ENCODE data around the gene MKRN2. TPM values are rescaled to one million over a fixed set of nuclear protein-coding genes. Genes with fewer than 3 reads are reported as not detected.

Gene MKRN2
- total and polyA plus RNA-seq, 2 of the 13 experiments (the other 11 are each of a cell fraction or from before 2014, with no cell fraction given), result 25.5 to 34.3 TPM

DNA sequence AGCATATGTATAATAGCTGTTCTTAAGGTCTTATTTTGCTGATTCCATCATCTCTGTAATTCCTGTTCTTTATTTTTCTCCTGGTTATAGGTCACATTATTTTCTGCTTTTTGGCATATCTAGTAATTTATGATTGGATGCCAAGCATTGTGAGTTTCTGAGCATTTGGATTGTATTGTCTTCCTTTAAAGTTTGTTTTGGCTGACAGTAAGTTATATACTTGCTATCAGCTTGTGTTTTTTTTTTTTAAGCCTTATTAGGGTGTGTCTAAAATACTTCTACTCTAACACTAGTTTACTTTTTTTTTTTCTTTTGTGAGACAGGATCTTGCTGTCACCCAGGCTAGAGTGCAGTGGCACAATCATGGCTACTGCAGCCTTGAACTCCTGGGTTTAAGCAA, 10.1 kb downstream of the MKRN2 start:
- no peak for TF ChIP-seq MAFF (IDR thresholded peaks at IDR 0.05; ENCODE audit: low read depth, low read length)
- TF ChIP-seq ZEB1 (IDR thresholded peaks at IDR 0.05; ENCODE audit: insufficient replicate concordance, low read depth), result no peak
- no peak for TF ChIP-seq PCBP1 (IDR thresholded peaks at IDR 0.05; ENCODE audit: borderline replicate concordance, low read depth, low read length)
- Histone ChIP-seq H3K9me3 (ENCODE audit: low read length) (no peaks in the 10 kb centered on the region), H3K9ac (ENCODE audit: insufficient read depth, low read depth, low read length) (no peak overlapping the region), H3K27ac (ENCODE audit: extremely low read length, insufficient read depth, low read length) (no peak overlapping the region), H3K4me1 (ENCODE audit: insufficient read depth, low read length) (peaks cover 25% of the 10 kb centered on the region), H2AFZ (ENCODE audit: low read length) (no peak overlapping the region), H3K36me3 (replicated peaks in 1 of 2; ENCODE audit: control insufficient read depth in 1 of 2, insufficient read depth in 2 of 2, low read length in 2 of 2) (peaks cover 18 to 40% of the 10 kb centered on the region in 2 experiments; a peak in 4 of 5 replicates), H3K27me3 (ENCODE audit: control insufficient read depth in 1 of 2, insufficient read depth in 2 of 2, low read length in 2 of 2) (no peaks in the 10 kb centered on the region), H4K20me1 (ENCODE audit: insufficient read depth, low read length) (peaks cover 39% of the 10 kb centered on the region), H3K4me2 (ENCODE audit: low read depth, low read length) (no peak overlapping the region), H3K79me2 (ENCODE audit: insufficient read depth, low read length) (peaks cover 66% of the 10 kb centered on the region), H3K4me3 (replicated peaks in 1 of 3; ENCODE audit: insufficient read depth in 1 of 3, low read depth in 2 of 3, low read length in 3 of 3) (no peak overlapping the region)
- no peak for ATAC-seq
- in situ Hi-C loops (cut with HindIII; ENCODE audit: extremely low pct_ligation_motif_present, low pct_unique_long_range_greater_than_20kb), result no loop called here
- BruUV-seq (replicated peaks), result no TSS peak
- CTCF ChIA-PET (ENCODE audit: low intra/inter-chr PET ratio, low total read pairs), result no interaction called here
- no peak for DNase-seq (ENCODE audit: low spot score)
- intact Hi-C loops (cut with micrococcal nuclease; ENCODE audit: unreplicated experiment), result no loop called here
- FAIRE-seq, result no peak
- POLR2A ChIA-PET, result no interaction called here

DNA sequence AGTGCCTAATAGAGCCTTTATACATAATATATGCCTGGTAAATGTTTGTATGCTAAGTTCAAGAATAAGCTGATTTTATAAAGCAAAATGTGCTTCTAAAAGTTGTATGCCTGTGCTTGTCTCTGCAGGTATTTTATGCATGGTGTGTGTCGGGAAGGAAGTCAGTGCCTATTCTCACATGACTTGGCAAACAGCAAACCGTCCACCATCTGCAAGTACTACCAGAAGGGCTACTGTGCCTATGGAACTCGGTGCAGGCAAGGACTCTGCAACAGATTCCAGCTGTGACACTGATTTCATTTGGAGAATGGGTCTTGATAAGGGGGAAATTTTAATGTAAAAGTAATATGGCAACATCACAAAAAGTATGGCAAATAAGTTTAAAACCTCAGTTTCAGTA, 11.9 kb downstream of the MKRN2 start:
- Histone ChIP-seq H3K36me3 (replicated peaks in 1 of 2; ENCODE audit: control insufficient read depth in 1 of 2, insufficient read depth in 2 of 2, low read length in 2 of 2) (peaks cover 27 to 54% of the 10 kb centered on the region in 2 experiments), H3K9ac (ENCODE audit: insufficient read depth, low read depth, low read length) (no peak overlapping the region), H3K27ac (ENCODE audit: extremely low read length, insufficient read depth, low read length) (no peak overlapping the region), H2AFZ (ENCODE audit: low read length) (no peak overlapping the region), H3K4me2 (ENCODE audit: low read depth, low read length) (no peak overlapping the region), H4K20me1 (ENCODE audit: insufficient read depth, low read length) (peaks cover 28% of the 10 kb centered on the region), H3K79me2 (ENCODE audit: insufficient read depth, low read length) (peaks cover 51% of the 10 kb centered on the region), H3K9me3 (ENCODE audit: low read length) (no peaks in the 10 kb centered on the region), H3K4me1 (ENCODE audit: insufficient read depth, low read length) (peaks cover 9% of the 10 kb centered on the region), H3K4me3 (replicated peaks in 1 of 3; ENCODE audit: insufficient read depth in 1 of 3, low read depth in 2 of 3, low read length in 3 of 3) (no peak overlapping the region), H3K27me3 (ENCODE audit: control insufficient read depth in 1 of 2, insufficient read depth in 2 of 2, low read length in 2 of 2) (no peaks in the 10 kb centered on the region)
- in situ Hi-C loops (cut with HindIII; ENCODE audit: extremely low pct_ligation_motif_present, low pct_unique_long_range_greater_than_20kb), result no loop called here
- POLR2A ChIA-PET, result no interaction called here
- no peak for ATAC-seq
- 94% methylated on average over 3 of the region's 3 CpGs for WGBS (ENCODE audit: low lambda C conversion rate)
- CTCF ChIA-PET (ENCODE audit: low intra/inter-chr PET ratio, low total read pairs), result no interaction called here
- no peak for DNase-seq (ENCODE audit: low spot score)
- no TSS peak for BruUV-seq (replicated peaks)
- no peak for FAIRE-seq
- intact Hi-C loops (cut with micrococcal nuclease; ENCODE audit: unreplicated experiment), result no loop called here
- TF ChIP-seq JUNB (CRISPR knock-in tag; IDR thresholded peaks at IDR 0.05; ENCODE audit: borderline replicate concordance) (no peak), SPEN (CRISPR knock-in tag; IDR thresholded peaks at IDR 0.05; ENCODE audit: low read depth) (no peak), ZBTB14 (CRISPR knock-in tag; IDR thresholded peaks at IDR 0.05) (no peak), DR1 (CRISPR knock-in tag; IDR thresholded peaks at IDR 0.05) (no peak), ZSCAN21 (CRISPR knock-in tag; IDR thresholded peaks at IDR 0.05; ENCODE audit: borderline replicate concordance) (no peak), ZNF549 (CRISPR knock-in tag; IDR thresholded peaks at IDR 0.05) (no peak)
- TF ChIP-seq, protein P1, sequence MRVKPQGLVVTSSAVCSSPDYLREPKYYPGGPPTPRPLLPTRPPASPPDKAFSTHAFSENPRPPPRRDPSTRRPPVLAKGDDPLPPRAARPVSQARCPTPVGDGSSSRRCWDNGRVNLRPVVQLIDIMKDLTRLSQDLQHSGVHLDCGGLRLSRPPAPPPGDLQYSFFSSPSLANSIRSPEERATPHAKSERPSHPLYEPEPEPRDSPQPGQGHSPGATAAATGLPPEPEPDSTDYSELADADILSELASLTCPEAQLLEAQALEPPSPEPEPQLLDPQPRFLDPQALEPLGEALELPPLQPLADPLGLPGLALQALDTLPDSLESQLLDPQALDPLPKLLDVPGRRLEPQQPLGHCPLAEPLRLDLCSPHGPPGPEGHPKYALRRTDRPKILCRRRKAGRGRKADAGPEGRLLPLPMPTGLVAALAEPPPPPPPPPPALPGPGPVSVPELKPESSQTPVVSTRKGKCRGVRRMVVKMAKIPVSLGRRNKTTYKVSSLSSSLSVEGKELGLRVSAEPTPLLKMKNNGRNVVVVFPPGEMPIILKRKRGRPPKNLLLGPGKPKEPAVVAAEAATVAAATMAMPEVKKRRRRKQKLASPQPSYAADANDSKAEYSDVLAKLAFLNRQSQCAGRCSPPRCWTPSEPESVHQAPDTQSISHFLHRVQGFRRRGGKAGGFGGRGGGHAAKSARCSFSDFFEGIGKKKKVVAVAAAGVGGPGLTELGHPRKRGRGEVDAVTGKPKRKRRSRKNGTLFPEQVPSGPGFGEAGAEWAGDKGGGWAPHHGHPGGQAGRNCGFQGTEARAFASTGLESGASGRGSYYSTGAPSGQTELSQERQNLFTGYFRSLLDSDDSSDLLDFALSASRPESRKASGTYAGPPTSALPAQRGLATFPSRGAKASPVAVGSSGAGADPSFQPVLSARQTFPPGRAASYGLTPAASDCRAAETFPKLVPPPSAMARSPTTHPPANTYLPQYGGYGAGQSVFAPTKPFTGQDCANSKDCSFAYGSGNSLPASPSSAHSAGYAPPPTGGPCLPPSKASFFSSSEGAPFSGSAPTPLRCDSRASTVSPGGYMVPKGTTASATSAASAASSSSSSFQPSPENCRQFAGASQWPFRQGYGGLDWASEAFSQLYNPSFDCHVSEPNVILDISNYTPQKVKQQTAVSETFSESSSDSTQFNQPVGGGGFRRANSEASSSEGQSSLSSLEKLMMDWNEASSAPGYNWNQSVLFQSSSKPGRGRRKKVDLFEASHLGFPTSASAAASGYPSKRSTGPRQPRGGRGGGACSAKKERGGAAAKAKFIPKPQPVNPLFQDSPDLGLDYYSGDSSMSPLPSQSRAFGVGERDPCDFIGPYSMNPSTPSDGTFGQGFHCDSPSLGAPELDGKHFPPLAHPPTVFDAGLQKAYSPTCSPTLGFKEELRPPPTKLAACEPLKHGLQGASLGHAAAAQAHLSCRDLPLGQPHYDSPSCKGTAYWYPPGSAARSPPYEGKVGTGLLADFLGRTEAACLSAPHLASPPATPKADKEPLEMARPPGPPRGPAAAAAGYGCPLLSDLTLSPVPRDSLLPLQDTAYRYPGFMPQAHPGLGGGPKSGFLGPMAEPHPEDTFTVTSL (CRISPR knock-in tag; IDR thresholded peaks at IDR 0.05; ENCODE audit: borderline replicate concordance), result no peak
